Measurements from ENCODE around the gene TREM2.

TREM2 gene

GRCh38 chr6:41162687-41163418 lies at the start of gene TREM2:
Gene TREM2, minus strand, starts transcription at chr6:41163116. Its CDS starts 34 bp downstream, at chr6:41163082.
- H3K9me3 ChIP-seq (ENCODE audit: control insufficient read depth, low read length), result no peaks in the 10 kb centered on the region
- H3K27ac ChIP-seq, result no peak within 1 kb of the TSS
- no peak within 1 kb of the TSS for H3K4me3 ChIP-seq (ENCODE audit: low read depth, low read length)

GRCh38 chr6:41209547-41210320 lies 46.8 kb upstream of the TREM2 start:
- TF ChIP-seq CTCF (IDR thresholded peaks at IDR 0.05), result no peak
- no peaks in the 10 kb centered on the region for H3K36me3 ChIP-seq (ENCODE audit: control insufficient read depth, insufficient read depth, low read length)
- H3K79me2 ChIP-seq, result no peaks in the 10 kb centered on the region
- H3K4me1 ChIP-seq, result no peaks in the 10 kb centered on the region
- no peaks in the 10 kb centered on the region for H3K27me3 ChIP-seq (ENCODE audit: control insufficient read depth, insufficient read depth, low read length)
- H3K27ac ChIP-seq, result no peak overlapping the region
- H3K9ac ChIP-seq, result no peak overlapping the region
- H2AFZ ChIP-seq, result no peak overlapping the region
- no peak overlapping the region for H3K4me2 ChIP-seq (ENCODE audit: low read length)
- H3K4me3 ChIP-seq (ENCODE audit: low read depth, low read length), result no peak overlapping the region
- peaks cover 3% of the 10 kb centered on the region for H3K9me3 ChIP-seq (ENCODE audit: control insufficient read depth, low read length)

More at GRCh38 chr6:41162687-41163418, at the start of gene TREM2:
- H3K27me3 ChIP-seq (ENCODE audit: control insufficient read depth, insufficient read depth, low read length), result no peaks in the 10 kb centered on the region
- H3K4me1 ChIP-seq, result no peaks in the 10 kb centered on the region
- no peak for TF ChIP-seq CTCF (IDR thresholded peaks at IDR 0.05)
- H3K79me2 ChIP-seq, result no peaks in the 10 kb centered on the region
- no peaks in the 10 kb centered on the region for H3K36me3 ChIP-seq (ENCODE audit: control insufficient read depth, insufficient read depth, low read length)
- no peak within 1 kb of the TSS for H2AFZ ChIP-seq
- H3K9ac ChIP-seq, result no peak within 1 kb of the TSS
- H3K4me2 ChIP-seq (ENCODE audit: low read length), result no peak within 1 kb of the TSS

GRCh38 chr6:41208439-41209106 lies 45.7 kb upstream of the TREM2 start:
- Histone ChIP-seq H3K9me3 (ENCODE audit: control insufficient read depth, low read length) (no peaks in the 10 kb centered on the region), H3K27me3 (ENCODE audit: control insufficient read depth, insufficient read depth, low read length) (no peaks in the 10 kb centered on the region), H3K36me3 (ENCODE audit: control insufficient read depth, insufficient read depth, low read length) (no peaks in the 10 kb centered on the region), H3K79me2 (no peaks in the 10 kb centered on the region), H3K4me1 (no peaks in the 10 kb centered on the region), H3K4me3 (ENCODE audit: low read depth, low read length) (no peak overlapping the region), H3K4me2 (ENCODE audit: low read length) (no peak overlapping the region), H3K27ac (no peak overlapping the region), H2AFZ (no peak overlapping the region), H3K9ac (no peak overlapping the region)
- no peak for TF ChIP-seq CTCF (IDR thresholded peaks at IDR 0.05)

- no peaks in the 10 kb centered on the region for H3K36me3 ChIP-seq (ENCODE audit: control insufficient read depth, insufficient read depth, low read length)
- no peaks in the 10 kb centered on the region for H3K27me3 ChIP-seq (ENCODE audit: control insufficient read depth, insufficient read depth, low read length)
- H3K4me1 ChIP-seq, result no peaks in the 10 kb centered on the region
- TF ChIP-seq CTCF (IDR thresholded peaks at IDR 0.05), result no peak
- H3K79me2 ChIP-seq, result no peaks in the 10 kb centered on the region
- no peak overlapping the region for H2AFZ ChIP-seq
- no peak overlapping the region for H3K4me3 ChIP-seq (ENCODE audit: low read depth, low read length)
- H3K9ac ChIP-seq, result no peak overlapping the region
- no peak overlapping the region for H3K4me2 ChIP-seq (ENCODE audit: low read length)
- H3K27ac ChIP-seq, result no peak overlapping the region
- H3K9me3 ChIP-seq (ENCODE audit: control insufficient read depth, low read length), result no peaks in the 10 kb centered on the region
These were observed 41.2 kb upstream of the TREM2 start for GRCh38 chr6:41204156-41204555.
